OCI-LY1 (cell line): ENCODE results near the gene TDRD5.
"Not testable (repeated sequence)": the region's sequence is repeated elsewhere in the genome, so short reads cannot be mapped to it uniquely, and the experiment has no call there.

Source experiments
- H2AFZ ChIP-seq: fragments of 200-600 bp; sonication (generic), shearing (Covaris generic); 2 replicates; pipeline ENCODE4 v1.6.0; 2014; ENCODE audit warnings: antibody characterized with exemption, mild to moderate bottlenecking, low read length
- H3F3A ChIP-seq: fragments of 200-600 bp; sonication (generic), shearing (Covaris generic); 2 replicates; pipeline ENCODE4 v1.6.0; 2014; ENCODE audit warnings: mild to moderate bottlenecking, antibody characterized with exemption, low read length, moderate library complexity; ENCODE audit not compliant: insufficient read depth
- H3K27ac ChIP-seq: fragments of 200-600 bp; sonication (generic); 2 replicates; pipeline ENCODE4 v1.5.1; 2014; ENCODE audit warnings: low read length, mixed run types, mild to moderate bottlenecking, low read depth; ENCODE audit not compliant: poor library complexity, severe bottlenecking
- H3K27me3 ChIP-seq: fragments of 200-600 bp; sonication (generic); 2 replicates; pipeline ENCODE4 v1.6.0; 2014; ENCODE audit warnings: antibody characterized with exemption, mild to moderate bottlenecking, low read length, moderate library complexity; ENCODE audit not compliant: insufficient read depth
- H3K36me3 ChIP-seq: fragments of 200-600 bp; sonication (generic); 2 replicates; pipeline ENCODE4 v1.6.1; 2014; ENCODE audit warnings: mild to moderate bottlenecking, antibody characterized with exemption, low read length, moderate library complexity, mixed read lengths; ENCODE audit not compliant: insufficient read depth
- H3K4me1 ChIP-seq: fragments of 200-600 bp; sonication (generic); 2 replicates; pipeline ENCODE4 v1.5.1; 2014; ENCODE audit warnings: mild to moderate bottlenecking, low read length, moderate library complexity; ENCODE audit not compliant: insufficient read depth, severe bottlenecking
- H3K4me2 ChIP-seq: fragments of 200-600 bp; sonication (generic), shearing (Covaris generic); 2 replicates; pipeline ENCODE4 v1.6.1; 2014; ENCODE audit warnings: low read length
- H3K4me3 ChIP-seq: fragments of 200-600 bp; sonication (generic); 2 replicates; pipeline ENCODE4 v1.5.1; 2014; ENCODE audit warnings: low read length, low read depth, mild to moderate bottlenecking, mixed read lengths; ENCODE audit not compliant: poor library complexity, severe bottlenecking
- H3K79me2 ChIP-seq: fragments of 200-600 bp; shearing (Covaris generic); 2 replicates; pipeline ENCODE4 v1.6.1; 2016; ENCODE audit warnings: mixed run types, low read length, mixed read lengths; ENCODE audit not compliant: insufficient read depth
- H3K9ac ChIP-seq: fragments of 200-600 bp; sonication (generic), shearing (Covaris generic); 2 replicates; pipeline ENCODE4 v1.6.1; 2014; ENCODE audit warnings: mild to moderate bottlenecking, low read length, mixed read lengths
- H3K9me2 ChIP-seq: fragments of 200-600 bp; sonication (generic), shearing (Covaris generic); 2 replicates; pipeline ENCODE4 v1.6.1; 2014; ENCODE audit warnings: low read depth, mild to moderate bottlenecking, low read length, mixed read lengths
- H3K9me3 ChIP-seq: fragments of 200-600 bp; shearing (Covaris generic); 2 replicates; pipeline ENCODE4 v1.6.1; 2014; ENCODE audit warnings: low read length, mixed read lengths
- H4K20me1 ChIP-seq: fragments of 200-600 bp; sonication (generic), shearing (Covaris generic); 2 replicates; pipeline ENCODE4 v1.6.0; 2016; ENCODE audit warnings: mild to moderate bottlenecking, low read length; ENCODE audit not compliant: insufficient read depth
- CTCF ChIP-seq: fragments of 200-600 bp; sonication (generic), shearing (Covaris generic); IDR thresholded peaks from 2 replicates; pipeline ENCODE4 v1.5.1; 2017; ENCODE audit warnings: mild to moderate bottlenecking, antibody characterized with exemption, low read length, moderate library complexity, mixed read lengths
- EZH2 ChIP-seq: fragments of 200-600 bp; sonication (generic), shearing (Covaris generic); IDR thresholded peaks from 2 replicates; pipeline ENCODE4 v1.8.0; 2017; ENCODE audit warnings: borderline replicate concordance, mixed run types, mild to moderate bottlenecking, antibody characterized with exemption, low read length, moderate library complexity, mixed read lengths

Gene TDRD5

GRCh38 chr1:179661018-179661417, 69.4 kb downstream of the TDRD5 start:
- Histone ChIP-seq H4K20me1 (no peaks in the 10 kb centered on the region), H3K27ac (no peak overlapping the region), H3K4me3 (no peak overlapping the region), H3K9me3 (no peaks in the 10 kb centered on the region), H3F3A (no peaks in the 10 kb centered on the region), H3K9ac (no peak overlapping the region), H3K79me2 (no peaks in the 10 kb centered on the region), H2AFZ (no peak overlapping the region), H3K27me3 (no peaks in the 10 kb centered on the region), H3K4me2 (no peak overlapping the region), H3K4me1 (no peaks in the 10 kb centered on the region), H3K36me3 (no peaks in the 10 kb centered on the region), H3K9me2 (no peaks in the 10 kb centered on the region)
- no peak for TF ChIP-seq CTCF
- TF ChIP-seq EZH2, result no peak

- H3K79me2 ChIP-seq, result no peaks in the 10 kb centered on the region
- no peaks in the 10 kb centered on the region for H3K27me3 ChIP-seq
- no peak overlapping the region for H3K9ac ChIP-seq
- no peaks in the 10 kb centered on the region for H3K36me3 ChIP-seq
- no peaks in the 10 kb centered on the region for H4K20me1 ChIP-seq
- H3K4me2 ChIP-seq, result no peak overlapping the region
- H3K4me1 ChIP-seq, result no peaks in the 10 kb centered on the region
- H3F3A ChIP-seq, result no peaks in the 10 kb centered on the region
- no peak overlapping the region for H2AFZ ChIP-seq
- H3K27ac ChIP-seq, result no peak overlapping the region
- TF ChIP-seq EZH2, result no peak
- TF ChIP-seq CTCF, result no peak
- H3K9me3 ChIP-seq, result no peaks in the 10 kb centered on the region
- no peak overlapping the region for H3K4me3 ChIP-seq
- no peaks in the 10 kb centered on the region for H3K9me2 ChIP-seq
Observed at GRCh38 chr1:179663810-179664209, 72.2 kb downstream of the TDRD5 start.

GRCh38 chr1:179677882-179678281, 86.2 kb downstream of the TDRD5 start:
- no peak for TF ChIP-seq EZH2
- TF ChIP-seq CTCF, result no peak
- H3K27ac ChIP-seq, result no peak overlapping the region
- no peaks in the 10 kb centered on the region for H3K79me2 ChIP-seq
- H3K36me3 ChIP-seq, result no peaks in the 10 kb centered on the region
- no peak overlapping the region for H2AFZ ChIP-seq
- H3F3A ChIP-seq, result no peaks in the 10 kb centered on the region; the same call in 1 of the 2 replicates
- H3K9me2 ChIP-seq, result no peaks in the 10 kb centered on the region
- no peak overlapping the region for H3K9ac ChIP-seq
- H3K4me3 ChIP-seq, result no peak overlapping the region
- no peaks in the 10 kb centered on the region for H4K20me1 ChIP-seq
- H3K9me3 ChIP-seq, result no peaks in the 10 kb centered on the region
- no peaks in the 10 kb centered on the region for H3K27me3 ChIP-seq
- H3K4me1 ChIP-seq, result no peaks in the 10 kb centered on the region
- no peak overlapping the region for H3K4me2 ChIP-seq

GRCh38 chr1:179694530-179694929, 102.9 kb downstream of the TDRD5 start:
- H3K4me1 ChIP-seq, H3K79me2 ChIP-seq, H2AFZ ChIP-seq, H3K27ac ChIP-seq, H3K4me3 ChIP-seq, H3K9me3 ChIP-seq, H3K4me2 ChIP-seq, H3F3A ChIP-seq, H4K20me1 ChIP-seq, H3K36me3 ChIP-seq, H3K9ac ChIP-seq, H3K9me2 ChIP-seq, H3K27me3 ChIP-seq: not testable (repeated sequence)
